A673 (cell line): Measurements from ENCODE around the gene NTRK1. TPM values are rescaled to one million over a fixed set of nuclear protein-coding genes. Genes with fewer than 3 reads are reported as not detected.

Source experiments
- BruUV-seq: library from RNA; stranded (reverse); fragments of 400-500 nt; replicated peaks from 2 replicates; lab custom pipeline; 2021; lab: Mats Ljungman, UMichigan
- CTCF ChIA-PET: fragments of 300-600 bp; sonication (Branson Sonifier 250); formaldehyde crosslinking; loops from one replicate; lab custom pipeline; 2022; ENCODE audit warnings: antibody characterized with exemption; lab: Charles Lee
- POLR2A ChIA-PET: fragments of 300-600 bp; sonication (Branson Sonifier 250); formaldehyde crosslinking; loops from one replicate; lab custom pipeline; 2022; ENCODE audit warnings: antibody characterized with exemption; ENCODE audit not compliant: low non-redundant PET; lab: Charles Lee
- DNase-seq: peaks from one replicate; pipeline ENCODE4 v3.0.0-alpha.2; 2015; ENCODE audit warnings: low spot score
- H3K27ac ChIP-seq: fragments of 200-600 bp; sonication (generic); 2 replicates; pipeline ENCODE4 v1.5.1; 2016; ENCODE audit warnings: mixed run types, low read depth, mild to moderate bottlenecking, mixed read lengths, antibody characterized with exemption, low read length; ENCODE audit not compliant: poor library complexity, severe bottlenecking
- H3K27me3 ChIP-seq: fragments of 200-600 bp; sonication (generic); replicated peaks from 2 replicates; pipeline ENCODE4 v1.6.1; 2017; ENCODE audit warnings: mixed run types, low read depth, mild to moderate bottlenecking, mixed read lengths, antibody characterized with exemption, low read length; ENCODE audit not compliant: insufficient read depth, poor library complexity
- H3K36me3 ChIP-seq: fragments of 200-600 bp; sonication (generic); 2 replicates; pipeline ENCODE4 v1.6.1; 2016; ENCODE audit warnings: mixed run types, mild to moderate bottlenecking, mixed read lengths, antibody characterized with exemption, low read length; ENCODE audit not compliant: insufficient read depth, poor library complexity, severe bottlenecking
- H3K4me1 ChIP-seq: fragments of 200-600 bp; sonication (generic); 2 replicates; pipeline ENCODE4 v1.6.1; 2017; ENCODE audit warnings: mixed run types, mild to moderate bottlenecking, mixed read lengths, antibody characterized with exemption, low read length; ENCODE audit not compliant: insufficient read depth, poor library complexity, severe bottlenecking
- H3K4me3 ChIP-seq: fragments of 200-600 bp; sonication (generic); 2 replicates; pipeline ENCODE4 v1.5.1; 2016; ENCODE audit warnings: low read depth, mixed run types, mild to moderate bottlenecking, mixed read lengths, low read length; ENCODE audit not compliant: poor library complexity, severe bottlenecking
- H3K9me3 ChIP-seq: fragments of 200-600 bp; sonication (generic); 2 replicates; pipeline ENCODE4 v1.6.1; 2016; ENCODE audit warnings: mixed run types, low read depth, mild to moderate bottlenecking, mixed read lengths, antibody characterized with exemption, low read length; ENCODE audit not compliant: poor library complexity, severe bottlenecking
- EZH2 ChIP-seq: fragments of 200-600 bp; sonication (generic); IDR thresholded peaks from 2 replicates; pipeline ENCODE4 v1.6.1; 2017; ENCODE audit warnings: borderline replicate concordance, low read depth, mild to moderate bottlenecking, mixed read lengths, antibody characterized with exemption, low read length; ENCODE audit not compliant: poor library complexity, severe bottlenecking
- intact Hi-C: fragments of 100-400 bp; cut with micrococcal nuclease; formaldehyde crosslinking; loops from one replicate; pipeline ENCODE4 v1.10.0; 2022; ENCODE audit not compliant: unreplicated experiment
- total RNA-seq: library from RNA; stranded (reverse); gene quantifications from 2 replicates; pipeline ENCODE4 v1.2.3, GENCODE V29; 2021
- TF ChIP-seq, protein P1 (sequence below): fragments of 300-800, 200-600 bp; sonication (generic); conservative IDR thresholded peaks from 2 replicates; pipeline ENCODE4 v1.5.1; 2017; ENCODE audit warnings: low read depth, mild to moderate bottlenecking, antibody characterized with exemption, low read length, moderate library complexity, mixed read lengths

NTRK1 gene
- total RNA-seq, 1 experiment from 2014 or later, result 5.1 TPM

DNA sequence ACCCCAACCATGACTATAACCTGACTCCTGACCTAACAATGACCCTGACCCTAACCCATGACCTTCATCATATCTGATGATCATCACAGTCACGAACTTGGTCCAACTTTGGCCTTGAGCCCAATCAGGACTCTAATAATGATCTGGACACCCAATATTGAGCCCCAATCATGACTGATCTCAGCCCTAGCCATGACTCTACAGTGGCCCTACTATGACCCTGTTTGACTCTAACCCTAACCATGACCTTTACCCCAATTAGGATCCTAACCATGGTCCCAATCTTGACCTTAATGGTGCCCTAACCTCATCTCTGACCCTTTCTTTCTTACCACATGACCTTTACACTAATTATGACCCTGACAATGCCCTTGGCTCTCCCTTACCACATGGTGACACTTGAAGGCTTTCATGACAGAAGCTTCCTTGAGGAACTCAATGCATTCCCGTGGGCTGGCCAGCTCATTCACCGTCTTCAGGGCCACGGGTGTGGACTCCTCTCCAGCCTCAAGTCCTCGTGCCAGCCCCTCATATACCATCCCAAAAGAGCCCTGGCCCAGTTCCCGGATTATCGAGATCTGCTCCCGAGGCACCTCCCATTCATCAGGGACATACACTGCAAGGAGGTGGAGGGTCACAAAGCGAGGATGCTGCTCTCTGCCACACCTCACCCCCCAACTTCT is 17.9 kb upstream of the NTRK1 start:
- ChIA-PET CTCF (no interaction called here), POLR2A (no interaction called here)
- no TSS peak for BruUV-seq
- no peaks in the 10 kb centered on the region for H3K27me3 ChIP-seq
- intact Hi-C loops, result no loop called here
- no peaks in the 10 kb centered on the region for H3K4me1 ChIP-seq
- DNase-seq, result no peak
- H3K27ac ChIP-seq, result no peak overlapping the region
- no peak for TF ChIP-seq EZH2
- TF ChIP-seq, protein P1, sequence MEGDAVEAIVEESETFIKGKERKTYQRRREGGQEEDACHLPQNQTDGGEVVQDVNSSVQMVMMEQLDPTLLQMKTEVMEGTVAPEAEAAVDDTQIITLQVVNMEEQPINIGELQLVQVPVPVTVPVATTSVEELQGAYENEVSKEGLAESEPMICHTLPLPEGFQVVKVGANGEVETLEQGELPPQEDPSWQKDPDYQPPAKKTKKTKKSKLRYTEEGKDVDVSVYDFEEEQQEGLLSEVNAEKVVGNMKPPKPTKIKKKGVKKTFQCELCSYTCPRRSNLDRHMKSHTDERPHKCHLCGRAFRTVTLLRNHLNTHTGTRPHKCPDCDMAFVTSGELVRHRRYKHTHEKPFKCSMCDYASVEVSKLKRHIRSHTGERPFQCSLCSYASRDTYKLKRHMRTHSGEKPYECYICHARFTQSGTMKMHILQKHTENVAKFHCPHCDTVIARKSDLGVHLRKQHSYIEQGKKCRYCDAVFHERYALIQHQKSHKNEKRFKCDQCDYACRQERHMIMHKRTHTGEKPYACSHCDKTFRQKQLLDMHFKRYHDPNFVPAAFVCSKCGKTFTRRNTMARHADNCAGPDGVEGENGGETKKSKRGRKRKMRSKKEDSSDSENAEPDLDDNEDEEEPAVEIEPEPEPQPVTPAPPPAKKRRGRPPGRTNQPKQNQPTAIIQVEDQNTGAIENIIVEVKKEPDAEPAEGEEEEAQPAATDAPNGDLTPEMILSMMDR, result no peak
- H3K9me3 ChIP-seq, result no peaks in the 10 kb centered on the region
- H3K4me3 ChIP-seq, result no peak overlapping the region
- H3K36me3 ChIP-seq, result no peaks in the 10 kb centered on the region

DNA sequence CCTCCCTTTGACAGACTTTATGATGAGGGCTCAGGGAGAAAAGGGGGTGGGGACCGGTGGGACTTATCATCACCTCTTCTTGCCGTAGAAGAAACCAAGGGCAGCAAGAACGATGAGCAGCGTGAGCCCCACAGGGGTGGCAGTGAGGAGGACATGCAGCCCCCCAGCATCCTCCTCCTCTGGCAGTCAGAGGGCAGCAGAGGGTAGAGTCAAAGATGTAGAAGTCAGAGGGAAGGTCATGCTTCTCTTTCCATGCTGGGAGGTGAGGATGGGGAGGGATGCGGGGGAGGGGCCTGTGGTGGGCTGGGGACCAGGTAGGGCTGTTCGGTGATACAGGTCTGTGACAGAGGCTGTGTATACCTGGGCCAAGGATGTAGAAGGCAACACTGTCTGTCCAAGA is 16.6 kb upstream of the NTRK1 start:
- Histone ChIP-seq H3K36me3 (no peaks in the 10 kb centered on the region), H3K4me3 (no peak overlapping the region), H3K4me1 (no peaks in the 10 kb centered on the region), H3K27ac (no peak overlapping the region), H3K27me3 (no peaks in the 10 kb centered on the region), H3K9me3 (no peaks in the 10 kb centered on the region)
- ChIA-PET POLR2A (no interaction called here), CTCF (no interaction called here)
- no TSS peak for BruUV-seq
- intact Hi-C loops, result no loop called here
- no peak for DNase-seq
- no peak for TF ChIP-seq EZH2
- TF ChIP-seq, protein P1, result no peak

DNA sequence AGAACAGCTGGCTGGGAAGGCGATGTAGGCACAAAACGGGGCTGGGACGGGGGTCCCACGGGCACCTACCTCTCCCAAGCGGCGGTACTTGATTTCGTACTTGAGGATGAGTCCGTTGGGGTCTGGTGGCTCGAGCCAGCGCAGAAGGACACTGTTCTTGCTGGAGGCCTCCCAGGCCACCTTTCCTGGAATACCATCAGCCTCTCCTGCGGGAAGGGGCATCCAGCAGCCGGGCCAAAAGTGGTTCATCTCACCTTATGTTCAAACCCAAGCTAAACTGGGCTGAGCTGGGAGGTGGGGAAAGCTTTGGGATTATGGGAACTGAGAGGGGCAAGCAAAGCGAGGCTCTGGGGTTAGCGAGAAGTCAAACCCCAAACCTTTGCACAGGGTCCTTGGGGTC is 16.0 kb upstream of the NTRK1 start:
- Histone ChIP-seq H3K4me1 (no peaks in the 10 kb centered on the region), H3K27ac (no peak overlapping the region), H3K36me3 (no peaks in the 10 kb centered on the region), H3K9me3 (no peaks in the 10 kb centered on the region), H3K27me3 (no peaks in the 10 kb centered on the region), H3K4me3 (peak overlapping the region; percentile 36)
- POLR2A ChIA-PET, result no interaction called here
- intact Hi-C loops, result no loop called here
- TF ChIP-seq EZH2, result no peak
- TF ChIP-seq, protein P1, result no peak
- CTCF ChIA-PET, result no interaction called here
- DNase-seq, result no peak
- BruUV-seq, result no TSS peak
